ENCODE results near the gene MST1R. TPM values are rescaled to one million over a fixed set of nuclear protein-coding genes. Genes with fewer than 3 reads are reported as not detected.
A peak's percentile ranks its signal among the peaks of the same experiment; 100 is the strongest.

MST1R gene
- total RNA-seq, 1 donor from 2014 or later, result 0.57 TPM

GRCh38 chr3:49929291-49930167 lies 25.9 kb upstream of the MST1R start, which contains the start of gene MON1A:
Gene MON1A (minus strand): TSS chr3:49929811. CDS start chr3:49913346, 16,465 bp downstream.
- Histone ChIP-seq H3K27ac (ENCODE audit: low read depth, low read length) (peak within 1 kb of the TSS; percentile 36), H3K36me3 (ENCODE audit: insufficient read depth, low read length) (no peaks in the 10 kb centered on the region), H2AFZ (ENCODE audit: low read depth, low read length) (peak within 1 kb of the TSS; percentile 99), H3K9me3 (ENCODE audit: insufficient read depth, low read depth, low read length) (no peaks in the 10 kb centered on the region), H3K9ac (ENCODE audit: low read length) (peak within 1 kb of the TSS; percentile 79), H3K27me3 (ENCODE audit: insufficient read depth, low read length) (no peaks in the 10 kb centered on the region), H3K4me3 (ENCODE audit: insufficient read depth, low read depth, low read length) (peak within 1 kb of the TSS; percentile 82), H4K20me1 (ENCODE audit: insufficient read depth, low read length) (no peaks in the 10 kb centered on the region), H3K79me2 (ENCODE audit: insufficient read depth, low read length) (peaks cover 14% of the 10 kb centered on the region), H3K4me1 (ENCODE audit: insufficient read depth, low read length) (peaks cover 18% of the 10 kb centered on the region), H3K4me2 (ENCODE audit: low read length) (peak within 1 kb of the TSS; percentile 95)
- FAIRE-seq (no peak), DNase-seq (ENCODE audit: low read depth) (peak; percentile 69)
- H3K4me3 Mint-ChIP-seq (ENCODE audit: unreplicated experiment), result peak within 1 kb of the TSS; percentile 92
- peaks cover 9% of the 10 kb centered on the region for H3K4me1 Mint-ChIP-seq (ENCODE audit: low read depth, unreplicated experiment)
- H3K9me3 Mint-ChIP-seq (ENCODE audit: unreplicated experiment), result no peaks in the 10 kb centered on the region
- TF ChIP-seq CTCF (IDR thresholded peaks at IDR 0.05; ENCODE audit: insufficient read depth, low read depth, low read length) (no peak), EZH2 (IDR thresholded peaks at IDR 0.05; ENCODE audit: insufficient read depth, low read length) (no peak)
- H3K27ac Mint-ChIP-seq (ENCODE audit: unreplicated experiment), result peak within 1 kb of the TSS; percentile 62
- no peaks in the 10 kb centered on the region for H3K36me3 Mint-ChIP-seq (ENCODE audit: low read depth, unreplicated experiment)
- H3K27me3 Mint-ChIP-seq (ENCODE audit: low read depth, unreplicated experiment), result no peaks in the 10 kb centered on the region

GRCh38 chr3:49928481-49929017 lies 24.9 kb upstream of the MST1R start:
- H3K27ac ChIP-seq (ENCODE audit: low read depth, low read length), result no peak overlapping the region
- Mint-ChIP-seq H3K27ac (ENCODE audit: unreplicated experiment) (peak overlapping the region; percentile 62), H3K4me3 (ENCODE audit: unreplicated experiment) (peak overlapping the region; percentile 92), H3K9me3 (ENCODE audit: unreplicated experiment) (no peaks in the 10 kb centered on the region), H3K36me3 (ENCODE audit: low read depth, unreplicated experiment) (no peaks in the 10 kb centered on the region), H3K4me1 (ENCODE audit: low read depth, unreplicated experiment) (peaks cover 10% of the 10 kb centered on the region), H3K27me3 (ENCODE audit: low read depth, unreplicated experiment) (no peaks in the 10 kb centered on the region)
- H2AFZ ChIP-seq (ENCODE audit: low read depth, low read length), result peak overlapping the region; percentile 34
- no peaks in the 10 kb centered on the region for H3K27me3 ChIP-seq (ENCODE audit: insufficient read depth, low read length)
- H3K79me2 ChIP-seq (ENCODE audit: insufficient read depth, low read length), result peaks cover 14% of the 10 kb centered on the region
- DNase-seq (ENCODE audit: low read depth) (no peak), FAIRE-seq (no peak)
- no peaks in the 10 kb centered on the region for H3K9me3 ChIP-seq (ENCODE audit: insufficient read depth, low read depth, low read length)
- TF ChIP-seq CTCF (IDR thresholded peaks at IDR 0.05; ENCODE audit: insufficient read depth, low read depth, low read length) (no peak), EZH2 (IDR thresholded peaks at IDR 0.05; ENCODE audit: insufficient read depth, low read length) (no peak)
- H3K4me3 ChIP-seq (ENCODE audit: insufficient read depth, low read depth, low read length), result no peak overlapping the region
- H3K4me1 ChIP-seq (ENCODE audit: insufficient read depth, low read length), result peaks cover 19% of the 10 kb centered on the region
- H3K9ac ChIP-seq (ENCODE audit: low read length), result no peak overlapping the region
- H4K20me1 ChIP-seq (ENCODE audit: insufficient read depth, low read length), result no peaks in the 10 kb centered on the region
- no peaks in the 10 kb centered on the region for H3K36me3 ChIP-seq (ENCODE audit: insufficient read depth, low read length)
- H3K4me2 ChIP-seq (ENCODE audit: low read length), result peak overlapping the region; percentile 95

Measured in astrocyte (in vitro differentiated cells and primary cell).